GM23248 (cell line): ENCODE data around the gene DGKI. TPM values are rescaled to one million over a fixed set of nuclear protein-coding genes. Genes with fewer than 3 reads are reported as not detected.

ENCODE experiments used
- DNase-seq: peaks from one replicate; pipeline ENCODE4 v3.0.0-alpha.2; 2015
- H2AFZ ChIP-seq: fragments of 200-600 bp; sonication (generic); 2 replicates; pipeline ENCODE4 v1.6.1; 2016; ENCODE audit warnings: antibody characterized with exemption
- H3F3A ChIP-seq: fragments of 200-600 bp; sonication (generic); 2 replicates; pipeline ENCODE4 v1.6.1; 2016; ENCODE audit warnings: mild to moderate bottlenecking, antibody characterized with exemption, mixed run types; ENCODE audit not compliant: insufficient read depth
- H3K27ac ChIP-seq: fragments of 200-600 bp; sonication (generic); 2 replicates; pipeline ENCODE4 v1.5.1; 2016; ENCODE audit warnings: mild to moderate bottlenecking
- H3K27me3 ChIP-seq: fragments of 200-600 bp; sonication (generic); replicated peaks from 2 replicates; pipeline ENCODE4 v1.6.1; 2016; ENCODE audit warnings: mild to moderate bottlenecking; ENCODE audit not compliant: insufficient read depth
- H3K36me3 ChIP-seq: fragments of 200-600 bp; sonication (generic); 2 replicates; pipeline ENCODE4 v1.6.1; 2016; ENCODE audit warnings: low read depth, mild to moderate bottlenecking
- H3K4me1 ChIP-seq: fragments of 200-600 bp; sonication (generic); 2 replicates; pipeline ENCODE4 v1.6.1; 2016; ENCODE audit warnings: mild to moderate bottlenecking; ENCODE audit not compliant: insufficient read depth
- H3K4me2 ChIP-seq: fragments of 200-600 bp; sonication (generic); one replicate; pipeline ENCODE4 v1.6.1; 2016; ENCODE audit warnings: mild to moderate bottlenecking; ENCODE audit not compliant: unreplicated experiment
- H3K4me3 ChIP-seq: fragments of 200-600 bp; sonication (generic); 2 replicates; pipeline ENCODE4 v1.5.1; 2016; ENCODE audit warnings: mild to moderate bottlenecking
- H3K79me2 ChIP-seq: fragments of 200-600 bp; sonication (generic); 2 replicates; pipeline ENCODE4 v1.6.1; 2016; ENCODE audit warnings: mild to moderate bottlenecking; ENCODE audit not compliant: insufficient read depth
- H3K9ac ChIP-seq: fragments of 200-600 bp; sonication (generic); 2 replicates; pipeline ENCODE4 v1.6.1; 2016; ENCODE audit warnings: mild to moderate bottlenecking
- H3K9me2 ChIP-seq: fragments of 200-600 bp; sonication (generic); 2 replicates; pipeline ENCODE4 v1.6.1; 2016; ENCODE audit warnings: mixed run types, mild to moderate bottlenecking, moderate library complexity; ENCODE audit not compliant: insufficient read depth
- H3K9me3 ChIP-seq: fragments of 200-600 bp; sonication (generic); one replicate; pipeline ENCODE4 v1.6.1; 2017; ENCODE audit warnings: low read depth
- H4K20me1 ChIP-seq: fragments of 200-600 bp; sonication (generic); 2 replicates; pipeline ENCODE4 v1.6.0; 2016; ENCODE audit not compliant: insufficient read depth
- EZH2 ChIP-seq: fragments of 200-600 bp; sonication (generic); IDR thresholded peaks from 2 replicates; pipeline ENCODE4 v1.6.1; 2018; ENCODE audit warnings: antibody characterized with exemption, mild to moderate bottlenecking; ENCODE audit not compliant: insufficient read depth, poor library complexity, severe bottlenecking
- EZH2phosphoT487 ChIP-seq: fragments of 200-600 bp; sonication (generic); IDR thresholded peaks from 2 replicates; pipeline ENCODE4 v1.6.1; 2018; ENCODE audit warnings: antibody characterized with exemption, moderate library complexity, mild to moderate bottlenecking, low read depth; ENCODE audit not compliant: insufficient read depth
- WGBS, 2 experiments: methylation state at CpG; one replicate each; pipeline ENCODE4 v1.1.6; 2015 to 2017; ENCODE audit warnings: low lambda C conversion rate in 2 of 2, low coverage in 1 of 2; ENCODE audit errors: missing lambda C conversion rate in 2 of 2; 5-methylcytosine and 5-hydroxymethylcytosine counted together
- in situ Hi-C: fragments of 300-500 bp; cut with MboI; formaldehyde crosslinking; loops from 2 replicates; pipeline ENCODE4 v1.15.0; 2020
- polyA plus RNA-seq: library from polyadenylated mRNA; unstranded; fragments of >200 nt; fragmentation: Nextera tagmentation; extraction: Ambion mirVana; gene quantifications from 2 replicates; pipeline ENCODE4 v1.2.1, GENCODE V29; 2016
- total RNA-seq: library from RNA; depleted of rRNA; stranded (reverse); fragments of >200 nt; shearing (Covaris generic); gene quantifications from 2 replicates; pipeline ENCODE4 v1.2.3, GENCODE V29; 2014

DGKI gene
- total and polyA plus RNA-seq, 2 experiments from 2014 or later: 5.4 to 25.9 TPM

DNA sequence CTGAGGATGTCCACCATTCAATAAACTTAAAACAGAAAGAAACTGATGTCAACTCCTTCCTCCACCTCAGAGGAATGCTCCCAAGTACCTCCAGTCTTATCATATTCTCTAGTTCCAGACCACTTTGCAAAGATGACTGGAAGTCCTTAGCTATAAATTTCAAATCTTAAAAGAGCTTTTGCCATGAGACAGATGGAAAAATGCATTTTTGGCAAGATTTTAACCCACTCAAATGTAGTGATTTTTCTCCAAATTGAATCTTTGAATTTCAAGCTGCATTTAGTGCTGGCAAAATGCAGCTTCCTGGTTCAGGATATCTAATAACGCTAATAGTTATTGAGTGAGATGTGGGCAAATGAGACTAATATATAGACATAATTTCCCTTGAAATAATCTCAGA lies 33.2 kb downstream of the DGKI start:
- H3K9me3 ChIP-seq: no peaks in the 10 kb centered on the region
- no peaks in the 10 kb centered on the region for H3K27me3 ChIP-seq
- peaks cover 65% of the 10 kb centered on the region for H3K79me2 ChIP-seq
- H3K4me2 ChIP-seq: no peak overlapping the region
- in situ Hi-C loops: no loop called here
- 96 to 100% methylated on average over 1 of the region's 1 CpG for WGBS, 2 experiments
- TF ChIP-seq EZH2phosphoT487: no peak
- TF ChIP-seq EZH2: no peak
- DNase-seq: no peak
- peaks cover 30% of the 10 kb centered on the region for H3F3A ChIP-seq
- no peaks in the 10 kb centered on the region for H3K36me3 ChIP-seq
- H2AFZ ChIP-seq: no peak overlapping the region
- H3K9ac ChIP-seq: no peak overlapping the region
- no peak overlapping the region for H3K4me3 ChIP-seq
- H3K27ac ChIP-seq: no peak overlapping the region
- 0 out of 2 replicates have a peak, but pooled peaks cover 27% of the 10 kb centered on the region for H3K4me1 ChIP-seq
- H4K20me1 ChIP-seq: no peaks in the 10 kb centered on the region
- no peaks in the 10 kb centered on the region for H3K9me2 ChIP-seq

GRCh38 chr7:137810248-137810647 lies 36.5 kb downstream of the DGKI start:
- Histone ChIP-seq H3K9me3 (no peaks in the 10 kb centered on the region), H3K27me3 (no peaks in the 10 kb centered on the region), H3K4me2 (no peak overlapping the region), H3K36me3 (no peaks in the 10 kb centered on the region), H3K9ac (no peak overlapping the region), H3K79me2 (peaks cover 44% of the 10 kb centered on the region), H4K20me1 (no peaks in the 10 kb centered on the region), H3K4me1 (0 out of 2 replicates have a peak, but pooled peaks cover 5% of the 10 kb centered on the region), H2AFZ (no peak overlapping the region), H3K9me2 (no peaks in the 10 kb centered on the region), H3F3A (peaks cover 14% of the 10 kb centered on the region; the same call in 1 of the 2 replicates), H3K4me3 (no peak overlapping the region), H3K27ac (no peak overlapping the region)
- in situ Hi-C loops: no loop called here
- 59 to 79% methylated on average over 2 of the region's 2 CpGs for WGBS, 2 experiments
- TF ChIP-seq EZH2: no peak
- TF ChIP-seq EZH2phosphoT487: no peak
- DNase-seq: no peak

- no peak for TF ChIP-seq EZH2
- no peak for TF ChIP-seq EZH2phosphoT487
- H4K20me1 ChIP-seq: no peaks in the 10 kb centered on the region
- H3K79me2 ChIP-seq: peaks cover 17% of the 10 kb centered on the region; the same call in 1 of the 2 replicates
- WGBS, 2 experiments: 66 to 75% methylated on average over 2 of the region's 2 CpGs
- H3K4me1 ChIP-seq: peaks cover 14% of the 10 kb centered on the region
- no peaks in the 10 kb centered on the region for H3K9me3 ChIP-seq
- H3K27me3 ChIP-seq: no peaks in the 10 kb centered on the region
- H3K9me2 ChIP-seq: no peaks in the 10 kb centered on the region
- H3F3A ChIP-seq: peaks cover 48% of the 10 kb centered on the region; the same call in 1 of the 2 replicates
- no peaks in the 10 kb centered on the region; the same call in 1 of the 2 replicates for H3K36me3 ChIP-seq
- H3K27ac ChIP-seq: no peak overlapping the region
- H3K4me3 ChIP-seq: no peak overlapping the region
- H3K9ac ChIP-seq: no peak overlapping the region
- no peak overlapping the region for H2AFZ ChIP-seq
- in situ Hi-C loops: no loop called here
- peak; percentile 14 for DNase-seq
- H3K4me2 ChIP-seq: no peak overlapping the region
These were observed 41.9 kb downstream of the DGKI start for GRCh38 chr7:137804836-137805235.

DNA sequence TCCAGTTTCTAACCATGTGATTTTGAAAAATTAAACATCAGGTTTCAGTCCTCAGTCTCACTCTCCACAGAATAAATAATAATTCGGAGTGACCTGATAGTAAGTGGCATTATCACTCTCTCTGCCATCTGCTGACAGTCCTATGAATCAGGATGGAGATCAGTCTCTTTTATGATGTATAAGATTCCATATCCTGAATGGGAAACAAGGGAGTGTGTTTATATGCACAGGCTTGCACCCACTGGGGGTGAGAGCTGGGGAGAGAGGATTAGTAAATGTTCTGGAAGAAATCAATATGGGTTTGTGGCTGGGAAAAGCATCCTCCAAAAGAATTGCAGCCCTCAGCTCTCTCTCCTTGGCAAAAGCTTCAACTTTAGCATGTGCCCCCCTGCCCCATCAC lies 45.3 kb downstream of the DGKI start:
- Histone ChIP-seq H3K27me3 (no peaks in the 10 kb centered on the region), H3K9me2 (no peaks in the 10 kb centered on the region), H3K36me3 (no peaks in the 10 kb centered on the region; the same call in 1 of the 2 replicates), H3F3A (peaks cover 57% of the 10 kb centered on the region; the same call in 1 of the 2 replicates), H3K9ac (no peak overlapping the region), H3K27ac (no peak overlapping the region), H3K4me2 (no peak overlapping the region), H4K20me1 (no peaks in the 10 kb centered on the region), H3K9me3 (peaks cover 2% of the 10 kb centered on the region), H3K79me2 (peaks cover 35% of the 10 kb centered on the region), H2AFZ (no peak overlapping the region), H3K4me3 (no peak overlapping the region), H3K4me1 (peaks cover 9% of the 10 kb centered on the region)
- TF ChIP-seq EZH2: no peak
- TF ChIP-seq EZH2phosphoT487: no peak
- WGBS, 2 experiments: 93 to 100% methylated on average over 1 of the region's 1 CpG
- no peak for DNase-seq
- in situ Hi-C loops: no loop called here
